IPS DF 4.7 (cell line): ENCODE results near the gene AXIN1.

ENCODE experiments used
- DNase-seq: peaks from one replicate; pipeline ENCODE4 v3.0.0-alpha.2; 2013; ENCODE audit warnings: low spot score; ENCODE audit errors: extremely low read depth

The AXIN1 gene

GRCh38 chr16:303760-304505, 48.6 kb downstream of the AXIN1 start:
- no peak for DNase-seq

GRCh38 chr16:301950-302349, 50.6 kb downstream of the AXIN1 start:
- DNase-seq = no peak

- no peak for DNase-seq
These were observed 51.3 kb downstream of the AXIN1 start for GRCh38 chr16:301235-301634.

- DNase-seq = no peak
These were observed 54.7 kb downstream of the AXIN1 start for GRCh38 chr16:297832-298231.

- DNase-seq = no peak
These were observed 55.6 kb downstream of the AXIN1 start for GRCh38 chr16:296806-297510.

GRCh38 chr16:296276-296675, 56.2 kb downstream of the AXIN1 start:
- no peak for DNase-seq

GRCh38 chr16:293043-293775, 59.3 kb downstream of the AXIN1 start:
- DNase-seq = no peak

- DNase-seq = no peak
These were observed 61.0 kb downstream of the AXIN1 start for GRCh38 chr16:291539-291938.

- no peak for DNase-seq
These were observed 61.7 kb downstream of the AXIN1 start for GRCh38 chr16:290681-291405.

GRCh38 chr16:290015-290680, 62.4 kb downstream of the AXIN1 start:
- no peak for DNase-seq

- no peak for DNase-seq
These were observed 63.0 kb downstream of the AXIN1 start for GRCh38 chr16:289395-289997.

GRCh38 chr16:287981-288920, 64.3 kb downstream of the AXIN1 start:
- DNase-seq = no peak

- DNase-seq = no peak
These were observed 65.2 kb downstream of the AXIN1 start for GRCh38 chr16:287298-287811.

- DNase-seq = no peak
These were observed 65.8 kb downstream of the AXIN1 start for GRCh38 chr16:286491-287297.

- no peak for DNase-seq
These were observed 67.1 kb downstream of the AXIN1 start for GRCh38 chr16:285146-286055.

- DNase-seq = no peak
These were observed 68.1 kb downstream of the AXIN1 start for GRCh38 chr16:284204-285120.
